Anterior cingulate cortex (tissue), 58 donors: ENCODE measurements around the gene ARPC2.
"Not testable (repeated sequence)": the region's sequence is repeated elsewhere in the genome, so short reads cannot be mapped to it uniquely, and the experiment has no call there.

Source experiments
- DNase-seq, 58 donors: peaks; one replicate each; lab custom pipeline; 2025; lab: John Stamatoyannopoulos, UW

The ARPC2 gene

GRCh38 chr2:218216674-218217359 is at the start of gene ARPC2:
ARPC2 (plus strand) TSS chr2:218217189; CDS start chr2:218217471, 282 bp downstream.
- DNase-seq: peak; percentile 65 to 94 (median 89)

GRCh38 chr2:218168016-218168415 is 49.0 kb upstream of the ARPC2 start:
- DNase-seq: no peak

- peak in 10 of 58 donors; percentile 1 to 42 (median 6) for DNase-seq
Observed at GRCh38 chr2:218168635-218169462, 48.1 kb upstream of the ARPC2 start.

GRCh38 chr2:218169757-218170546 is 47.0 kb upstream of the ARPC2 start:
- DNase-seq: no peak

GRCh38 chr2:218171744-218172143 is 45.2 kb upstream of the ARPC2 start:
- DNase-seq: not testable (repeated sequence)

GRCh38 chr2:218172845-218173244 is 44.1 kb upstream of the ARPC2 start:
- no peak for DNase-seq

GRCh38 chr2:218179782-218180181 is 37.2 kb upstream of the ARPC2 start:
- no peak for DNase-seq

GRCh38 chr2:218180467-218181114 is 36.4 kb upstream of the ARPC2 start:
- DNase-seq: no peak

GRCh38 chr2:218184331-218184730 is 32.7 kb upstream of the ARPC2 start:
- DNase-seq: no peak

GRCh38 chr2:218186355-218186766 is 30.6 kb upstream of the ARPC2 start:
- peak in 32 of 58 donors; percentile 1 to 42 (median 10) for DNase-seq

GRCh38 chr2:218186876-218187275 is 30.1 kb upstream of the ARPC2 start:
- no peak for DNase-seq

- DNase-seq: no peak
Observed at GRCh38 chr2:218187296-218188015, 29.5 kb upstream of the ARPC2 start.

- DNase-seq: no peak
Observed at GRCh38 chr2:218188528-218188927, 28.5 kb upstream of the ARPC2 start.

GRCh38 chr2:218192902-218193430 is 24.0 kb upstream of the ARPC2 start:
- DNase-seq: no peak

- DNase-seq: peak in 6 of 58 donors; percentile 5 to 31 (median 8)
Observed at GRCh38 chr2:218193701-218194100, 23.3 kb upstream of the ARPC2 start.

GRCh38 chr2:218194880-218195279 is 22.1 kb upstream of the ARPC2 start:
- no peak for DNase-seq

GRCh38 chr2:218196974-218197373 is 20.0 kb upstream of the ARPC2 start:
- DNase-seq: no peak

GRCh38 chr2:218202266-218202665 is 14.7 kb upstream of the ARPC2 start:
- DNase-seq: no peak

GRCh38 chr2:218209078-218209477 is 7.9 kb upstream of the ARPC2 start:
- no peak for DNase-seq
